Measurements from ENCODE around the gene D2HGDH. TPM values are rescaled to one million over a fixed set of nuclear protein-coding genes. Genes with fewer than 3 reads are reported as not detected.

D2HGDH gene
- total and polyA plus RNA-seq, 10 of the 15 experiments (the other 5 are each of a cell fraction or from before 2014, with no cell fraction given): 0.52 to 32.1 (median 11.0) TPM

DNA sequence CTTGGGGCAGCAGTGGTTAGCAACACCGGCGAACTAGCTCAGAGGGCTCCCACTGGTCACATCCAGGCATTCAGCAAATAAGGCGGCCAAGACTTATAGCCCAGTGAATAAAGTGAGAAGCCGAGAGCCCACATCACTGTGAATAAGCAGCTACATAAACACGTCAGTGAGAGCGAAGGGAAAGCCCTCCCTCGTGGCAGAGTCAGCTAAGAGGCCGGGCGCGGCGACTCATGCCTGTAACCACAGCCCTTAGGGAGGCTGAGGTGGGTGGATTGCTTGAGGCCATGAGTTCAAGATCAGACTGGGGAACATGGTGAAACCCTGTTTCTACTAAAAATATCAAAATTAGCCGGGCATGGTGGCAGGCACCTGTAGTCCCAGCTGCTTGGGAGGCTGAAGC lies 5.2 kb downstream of the D2HGDH start:
- ChIA-PET RAD21 (ENCODE audit: unreplicated experiment) (interaction anchor here (0.9 kb wide), 1 partner anchor 49 kb away, joined by 3 read pairs; no protein-coding TSS in a partner anchor), CTCF (no interaction called here), SMC1A (ENCODE audit: uncharacterized antibody, unreplicated experiment) (interaction anchor here (1.2 kb wide), 1 partner anchor 139 kb away, joined by 3 read pairs; no protein-coding TSS in a partner anchor), POLR2A (no interaction called here)
- Histone ChIP-seq H3K4me1 (ENCODE audit: control insufficient read depth, insufficient read depth, low read length) (peaks cover 8% of the 10 kb centered on the region; the same call in 1 of the 2 replicates), H3K9me3 (replicated peaks; ENCODE audit: control insufficient read depth, insufficient read depth, low read length) (no peaks in the 10 kb centered on the region; the same call in 2 of the 3 replicates), H3K27me3 (replicated peaks in 1 of 2; ENCODE audit: control insufficient read depth in 2 of 2, insufficient read depth in 2 of 2, low read length in 1 of 2) (no peaks in the 10 kb centered on the region), H3K36me3 (ENCODE audit: control insufficient read depth in 2 of 2, insufficient read depth in 2 of 2, low read length in 1 of 2) (peaks cover under 1 to 2% of the 10 kb centered on the region in 2 experiments), H3K79me2 (ENCODE audit: control insufficient read depth, insufficient read depth, low read length) (peaks cover 10% of the 10 kb centered on the region), H3K4me3 (no peak overlapping the region), H3K9ac (ENCODE audit: control insufficient read depth, insufficient read depth, low read length) (no peak overlapping the region), H3K4me2 (ENCODE audit: control insufficient read depth, insufficient read depth) (no peak overlapping the region), H4K20me1 (ENCODE audit: control insufficient read depth, insufficient read depth) (no peaks in the 10 kb centered on the region), H2AFZ (ENCODE audit: control insufficient read depth, low read depth, low read length) (no peak overlapping the region), H3K27ac (ENCODE audit: control insufficient read depth, insufficient read depth) (no peak overlapping the region)
- FAIRE-seq (no peak), DNase-seq (ENCODE audit: low read depth, low spot score) (no peak), ATAC-seq (peak; percentile 45)
- TF ChIP-seq, protein P1, sequence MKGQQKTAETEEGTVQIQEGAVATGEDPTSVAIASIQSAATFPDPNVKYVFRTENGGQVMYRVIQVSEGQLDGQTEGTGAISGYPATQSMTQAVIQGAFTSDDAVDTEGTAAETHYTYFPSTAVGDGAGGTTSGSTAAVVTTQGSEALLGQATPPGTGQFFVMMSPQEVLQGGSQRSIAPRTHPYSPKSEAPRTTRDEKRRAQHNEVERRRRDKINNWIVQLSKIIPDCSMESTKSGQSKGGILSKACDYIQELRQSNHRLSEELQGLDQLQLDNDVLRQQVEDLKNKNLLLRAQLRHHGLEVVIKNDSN (IDR thresholded peaks at IDR 0.05; ENCODE audit: borderline replicate concordance, extremely low read length, insufficient read depth, low read depth, low read length): no peak
- TF ChIP-seq MTA3 (IDR thresholded peaks at IDR 0.05; ENCODE audit: borderline replicate concordance, low read length) (no peak), MEF2B (IDR thresholded peaks at IDR 0.05; ENCODE audit: partially characterized antibody, poor library complexity, severe bottlenecking) (peak; percentile 25), RUNX3 (IDR thresholded peaks at IDR 0.05; ENCODE audit: low read length) (peak; percentile 68)
- no TSS peak for BruUV-seq (replicated peaks)
- intact Hi-C loops (cut with micrococcal nuclease; ENCODE audit: unreplicated experiment) (loop anchor here (10.0 kb wide), 1 partner anchor 105 kb away; no protein-coding TSS in a partner anchor), in situ Hi-C loops (cut with MboI) (no loop called here)
- 28% methylated on average over 12 of the region's 12 CpGs for WGBS (ENCODE audit: insufficient coverage, insufficient replicate concordance, low lambda C conversion rate, missing lambda C conversion rate)

DNA sequence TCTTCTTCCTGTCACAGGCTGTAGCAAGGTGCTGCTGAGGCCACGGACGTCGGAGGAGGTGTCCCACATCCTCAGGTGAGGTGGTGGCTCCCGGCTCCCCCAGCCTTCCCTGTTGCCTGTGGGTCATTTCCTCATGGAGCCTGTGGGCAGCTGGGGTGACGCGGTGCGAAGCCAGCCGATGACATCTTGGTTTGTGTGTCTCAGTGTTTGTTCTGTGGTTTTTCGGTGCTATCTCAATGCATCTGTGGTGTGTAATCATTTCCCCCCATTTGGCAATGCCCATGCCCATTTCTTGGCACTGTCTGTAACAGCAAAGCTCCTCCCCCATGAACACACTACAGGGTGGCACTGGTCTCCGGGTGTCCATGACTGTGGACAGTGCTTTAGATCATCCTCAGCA lies 6.6 kb downstream of the D2HGDH start:
- Histone ChIP-seq H3K4me1 (ENCODE audit: control insufficient read depth, insufficient read depth, low read length) (peaks cover 8% of the 10 kb centered on the region; the same call in 1 of the 2 replicates), H3K9me3 (replicated peaks; ENCODE audit: control insufficient read depth, insufficient read depth, low read length) (no peaks in the 10 kb centered on the region; the same call in 2 of the 3 replicates), H3K27me3 (replicated peaks in 1 of 2; ENCODE audit: control insufficient read depth in 2 of 2, insufficient read depth in 2 of 2, low read length in 1 of 2) (no peaks in the 10 kb centered on the region), H3K9ac (ENCODE audit: control insufficient read depth, insufficient read depth, low read length) (no peak overlapping the region), H3K4me2 (ENCODE audit: control insufficient read depth, insufficient read depth) (no peak overlapping the region), H2AFZ (ENCODE audit: control insufficient read depth, low read depth, low read length) (no peak overlapping the region), H3K4me3 (no peak overlapping the region), H3K27ac (ENCODE audit: control insufficient read depth, insufficient read depth) (no peak overlapping the region), H3K36me3 (ENCODE audit: control insufficient read depth in 2 of 2, insufficient read depth in 2 of 2, low read length in 1 of 2) (peaks cover 2 to 10% of the 10 kb centered on the region in 2 experiments), H3K79me2 (ENCODE audit: control insufficient read depth, insufficient read depth, low read length) (peaks cover 3% of the 10 kb centered on the region), H4K20me1 (ENCODE audit: control insufficient read depth, insufficient read depth) (no peaks in the 10 kb centered on the region)
- DNase-seq (ENCODE audit: low read depth, low spot score) (no peak), ATAC-seq (no peak; the same call in 2 of the 3 replicates), FAIRE-seq (no peak)
- no peak for TF ChIP-seq SMAD1 (IDR thresholded peaks at IDR 0.05; ENCODE audit: low read depth, partially characterized antibody)
- POLR2A ChIA-PET: no interaction called here
- BruUV-seq (replicated peaks): no TSS peak
- SMC1A ChIA-PET (ENCODE audit: uncharacterized antibody, unreplicated experiment): no interaction called here
- CTCF ChIA-PET: no interaction called here
- 86% methylated on average over 10 of the region's 10 CpGs for WGBS (ENCODE audit: insufficient coverage, insufficient replicate concordance, low lambda C conversion rate, missing lambda C conversion rate)
- RAD21 ChIA-PET (ENCODE audit: unreplicated experiment): no interaction called here
- intact Hi-C loops (cut with micrococcal nuclease; ENCODE audit: unreplicated experiment): no loop called here
- in situ Hi-C loops (cut with MboI): no loop called here
